IPS-20b (cell line): ENCODE measurements around the gene KDM7A.

Experiments used
- H3K27ac ChIP-seq: one replicate; pipeline ENCODE4 v1.5.1; 2013; ENCODE audit warnings: low read length
- H3K27me3 ChIP-seq: 2 replicates; pipeline ENCODE4 v1.6.1; 2013; ENCODE audit warnings: mild to moderate bottlenecking, low read length, inconsistent platforms; ENCODE audit not compliant: insufficient read depth
- H3K36me3 ChIP-seq: 2 replicates; pipeline ENCODE4 v1.6.1; 2013; ENCODE audit warnings: low read depth, mild to moderate bottlenecking, inconsistent platforms, low read length, moderate library complexity; ENCODE audit not compliant: insufficient read depth
- H3K4me1 ChIP-seq: 2 replicates; pipeline ENCODE4 v1.6.1; 2013; ENCODE audit warnings: mild to moderate bottlenecking, control low read depth, inconsistent platforms, low read length, moderate library complexity; ENCODE audit not compliant: insufficient read depth
- H3K4me3 ChIP-seq: 2 replicates; pipeline ENCODE4 v1.5.1; 2013; ENCODE audit warnings: mild to moderate bottlenecking, low read length, inconsistent platforms
- H3K9ac ChIP-seq: 2 replicates; pipeline ENCODE4 v1.6.1; 2013; ENCODE audit warnings: low read depth, mild to moderate bottlenecking, inconsistent platforms, low read length, moderate library complexity
- H3K9me3 ChIP-seq: 2 replicates; pipeline ENCODE4 v1.6.1; 2013; ENCODE audit warnings: mild to moderate bottlenecking, low read depth, low read length, inconsistent platforms; ENCODE audit not compliant: insufficient read depth

Gene KDM7A

DNA sequence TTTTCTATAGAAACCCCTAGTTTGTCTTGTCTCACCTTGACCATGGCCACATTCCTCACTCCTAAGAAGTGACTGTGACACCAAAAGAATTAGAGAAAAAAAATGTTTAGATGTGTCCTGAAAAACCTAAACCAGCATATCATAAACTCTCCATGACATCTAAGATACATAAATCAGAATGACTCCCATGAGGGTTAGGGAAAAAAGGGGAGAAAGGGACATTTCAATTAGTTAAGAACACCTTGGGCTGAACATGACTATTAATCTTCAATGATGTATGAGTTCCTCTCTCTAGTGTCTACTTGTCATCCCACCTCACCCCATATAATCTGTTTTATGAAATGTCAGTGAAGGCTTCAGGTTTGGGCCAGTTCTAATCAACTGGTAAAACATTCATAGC is 31.1 kb downstream of the KDM7A start:
- Histone ChIP-seq H3K9ac (no peak overlapping the region), H3K9me3 (no peaks in the 10 kb centered on the region), H3K4me1 (no peaks in the 10 kb centered on the region), H3K27me3 (no peaks in the 10 kb centered on the region), H3K36me3 (no peaks in the 10 kb centered on the region), H3K27ac (no peak overlapping the region), H3K4me3 (no peak overlapping the region)

DNA sequence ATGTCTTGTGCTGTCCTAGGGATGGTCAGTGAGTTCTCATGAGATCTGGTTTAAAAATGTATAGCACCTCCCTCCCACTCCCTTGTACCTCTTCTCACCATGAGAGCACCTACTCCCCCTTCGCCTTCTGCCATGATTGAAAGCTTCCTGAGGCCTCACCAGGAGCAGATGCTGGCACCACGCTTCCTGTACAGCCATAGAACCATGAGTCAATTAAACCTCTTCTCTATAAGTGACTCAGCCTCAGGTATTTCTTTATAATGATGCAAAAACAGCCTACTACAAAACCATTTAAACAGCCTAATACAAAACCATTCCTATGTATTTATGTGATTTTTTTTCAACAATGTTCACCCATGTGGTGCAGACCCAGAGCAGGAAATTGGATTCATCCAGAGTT is 32.0 kb downstream of the KDM7A start:
- Histone ChIP-seq H3K4me1 (no peaks in the 10 kb centered on the region), H3K4me3 (no peak overlapping the region), H3K27ac (no peak overlapping the region), H3K27me3 (no peaks in the 10 kb centered on the region), H3K9ac (no peak overlapping the region), H3K36me3 (no peaks in the 10 kb centered on the region), H3K9me3 (no peaks in the 10 kb centered on the region)

DNA sequence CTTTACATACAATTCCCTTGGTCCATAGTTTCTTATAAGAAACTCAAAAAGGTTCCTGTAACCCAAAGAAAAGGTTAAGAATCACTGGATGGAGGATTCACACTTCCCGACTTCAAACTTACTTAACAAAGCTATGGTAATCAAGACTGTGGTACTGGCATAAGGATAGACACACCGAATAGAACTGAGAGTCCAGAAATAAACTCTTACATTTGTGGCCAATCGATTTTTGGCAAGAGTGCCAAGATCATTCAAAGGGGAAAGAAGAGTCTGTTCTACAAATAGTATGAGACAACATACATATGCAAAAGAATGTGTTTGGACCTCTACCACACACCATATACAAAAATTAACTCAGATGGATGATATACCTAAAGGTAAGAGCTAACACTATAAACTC is 32.8 kb downstream of the KDM7A start:
- Histone ChIP-seq H3K9me3 (no peaks in the 10 kb centered on the region), H3K36me3 (no peaks in the 10 kb centered on the region), H3K4me3 (no peak overlapping the region), H3K9ac (no peak overlapping the region), H3K27me3 (no peaks in the 10 kb centered on the region), H3K4me1 (no peaks in the 10 kb centered on the region), H3K27ac (no peak overlapping the region)

DNA sequence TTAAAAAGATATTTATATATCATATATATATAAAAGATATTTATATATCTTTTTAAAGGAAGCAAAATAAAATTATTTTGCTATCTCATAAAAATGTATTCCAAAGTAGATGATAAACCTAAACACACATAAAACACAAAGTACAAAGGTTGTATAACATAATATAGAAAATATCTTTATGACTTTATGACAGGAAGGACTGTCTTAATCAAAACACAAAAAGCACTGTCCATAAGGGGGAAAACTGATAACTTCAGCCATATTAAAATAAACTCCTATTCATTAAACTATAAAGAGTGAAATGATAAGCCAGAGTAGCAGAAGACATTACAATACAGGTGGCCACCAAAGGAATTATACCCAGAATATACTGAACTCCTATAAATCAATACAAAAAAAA is 34.8 kb downstream of the KDM7A start:
- H3K27ac ChIP-seq = no peak overlapping the region
- no peaks in the 10 kb centered on the region for H3K4me1 ChIP-seq
- H3K9me3 ChIP-seq = no peaks in the 10 kb centered on the region
- H3K4me3 ChIP-seq = no peak overlapping the region
- no peak overlapping the region for H3K9ac ChIP-seq
- no peaks in the 10 kb centered on the region for H3K27me3 ChIP-seq
- H3K36me3 ChIP-seq = no peaks in the 10 kb centered on the region

DNA sequence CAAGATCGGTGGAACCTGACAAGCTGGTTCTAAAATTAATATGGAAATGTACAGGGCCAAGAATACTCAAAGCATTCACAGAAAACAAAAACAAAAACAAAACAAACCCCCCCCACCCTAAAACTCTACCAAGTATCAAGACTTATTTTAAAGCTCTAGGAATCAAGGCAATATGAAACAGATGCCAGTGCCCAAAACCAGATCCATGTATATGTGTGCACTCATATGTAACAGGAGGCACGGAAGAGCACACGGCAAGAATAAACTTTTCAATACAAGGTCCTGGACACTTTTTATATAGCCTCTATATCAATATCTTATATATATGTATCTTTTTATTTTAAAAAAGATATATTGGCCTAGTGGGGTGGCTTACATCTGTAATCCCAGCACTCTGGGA is 35.5 kb downstream of the KDM7A start:
- no peak overlapping the region for H3K9ac ChIP-seq
- no peak overlapping the region for H3K27ac ChIP-seq
- no peaks in the 10 kb centered on the region for H3K27me3 ChIP-seq
- no peak overlapping the region for H3K4me3 ChIP-seq
- H3K9me3 ChIP-seq = no peaks in the 10 kb centered on the region
- H3K4me1 ChIP-seq = no peaks in the 10 kb centered on the region
- H3K36me3 ChIP-seq = no peaks in the 10 kb centered on the region

DNA sequence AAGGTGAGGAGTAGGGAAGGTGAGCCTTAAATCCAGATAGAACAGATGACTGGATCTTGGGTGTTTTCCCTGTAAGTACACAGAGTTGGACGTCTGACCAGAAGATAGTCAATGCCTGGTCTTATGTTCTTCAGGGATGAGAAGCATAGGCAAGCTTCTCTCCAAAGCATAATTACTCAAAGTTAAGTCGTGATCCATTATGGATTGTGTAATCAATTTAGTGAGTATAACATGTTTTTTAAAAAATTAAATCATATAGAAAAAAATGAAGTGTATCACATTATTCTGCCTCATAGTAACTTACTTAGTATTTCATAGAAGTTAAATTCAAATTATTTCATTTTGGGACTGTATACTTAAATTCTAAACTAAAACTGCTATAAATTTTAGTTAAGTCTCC is 39.7 kb downstream of the KDM7A start:
- H3K36me3 ChIP-seq = no peaks in the 10 kb centered on the region
- H3K9ac ChIP-seq = no peak overlapping the region
- no peak overlapping the region for H3K27ac ChIP-seq
- no peaks in the 10 kb centered on the region for H3K27me3 ChIP-seq
- no peaks in the 10 kb centered on the region for H3K9me3 ChIP-seq
- H3K4me1 ChIP-seq = peaks cover 11% of the 10 kb centered on the region; the same call in 1 of the 2 replicates
- no peak overlapping the region for H3K4me3 ChIP-seq

DNA sequence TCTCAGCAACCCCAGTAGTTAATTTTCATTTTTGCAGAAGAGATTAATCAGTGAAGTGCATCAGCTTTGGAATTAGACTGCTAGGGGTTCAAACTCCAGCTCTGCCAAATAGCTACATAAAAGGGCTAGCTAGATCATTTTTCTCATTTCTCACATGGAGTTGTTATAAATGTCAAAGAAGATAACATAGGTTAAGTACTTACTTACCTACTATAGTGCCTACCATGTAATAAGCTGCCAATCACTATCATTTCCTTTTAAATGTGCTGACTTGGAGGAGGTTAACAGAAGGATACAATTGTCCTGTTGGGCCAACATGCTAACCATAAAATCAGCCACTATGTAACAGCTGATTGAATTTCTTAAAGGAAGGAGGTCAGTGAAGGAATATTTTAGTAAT is 40.7 kb downstream of the KDM7A start:
- H3K9ac ChIP-seq = no peak overlapping the region
- no peak overlapping the region for H3K4me3 ChIP-seq
- peaks cover 11% of the 10 kb centered on the region; the same call in 1 of the 2 replicates for H3K4me1 ChIP-seq
- H3K27ac ChIP-seq = no peak overlapping the region
- H3K27me3 ChIP-seq = no peaks in the 10 kb centered on the region
- no peaks in the 10 kb centered on the region for H3K9me3 ChIP-seq
- 0 out of 2 replicates have a peak, but pooled peaks cover 4% of the 10 kb centered on the region for H3K36me3 ChIP-seq

DNA sequence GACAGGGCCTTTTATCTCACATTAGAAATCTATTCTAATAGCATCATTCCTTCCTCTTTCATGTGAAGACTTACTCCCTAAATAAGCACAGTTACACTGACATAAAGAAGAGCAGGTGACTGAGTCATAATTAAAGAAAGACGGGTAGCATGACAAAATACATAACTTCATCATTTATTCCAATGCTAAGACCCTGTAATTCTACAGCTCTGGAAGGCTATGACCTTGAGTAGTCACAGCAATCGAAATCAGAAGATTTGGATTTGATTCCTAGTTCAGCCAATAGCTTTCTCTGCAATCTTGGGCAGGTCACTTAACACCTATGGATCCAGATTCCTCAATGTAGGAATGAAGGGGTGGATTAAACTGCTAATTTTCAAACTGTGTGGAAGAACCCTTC is 42.7 kb downstream of the KDM7A start:
- no peak overlapping the region for H3K9ac ChIP-seq

DNA sequence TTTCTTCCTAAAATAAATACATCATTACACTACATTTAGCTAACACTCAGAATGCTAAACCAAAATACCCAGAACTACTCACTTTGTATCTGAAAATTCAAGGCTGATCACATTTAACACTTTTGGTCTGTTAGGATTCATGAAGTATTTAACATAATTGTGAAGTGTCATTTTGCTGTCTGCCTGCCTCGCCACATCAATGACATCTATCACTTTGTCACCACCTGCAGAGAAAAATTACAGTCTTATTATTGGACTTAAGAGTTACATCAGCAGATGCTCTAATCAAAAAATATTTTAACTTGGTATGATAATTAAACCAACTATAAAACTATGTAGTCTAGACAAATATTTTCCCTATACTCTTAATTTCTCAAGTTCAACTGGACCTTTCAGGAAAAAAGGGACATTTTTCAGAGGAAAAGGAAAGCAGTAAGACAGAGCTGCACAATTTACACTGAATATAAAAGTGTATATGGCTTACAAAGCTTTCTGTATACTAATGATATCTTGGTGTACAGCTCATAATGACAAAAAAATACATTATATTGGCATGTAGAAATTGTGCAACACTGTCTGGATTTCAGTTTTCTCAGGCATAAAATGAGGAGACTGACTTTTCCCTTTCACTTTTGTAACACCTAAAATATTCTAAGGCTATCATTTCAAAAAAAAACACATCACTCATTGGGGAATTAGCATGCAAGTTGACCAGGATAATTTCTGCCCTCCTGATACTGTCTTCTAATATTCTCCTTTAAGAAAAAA is 49.2 kb downstream of the KDM7A start:
- Histone ChIP-seq H3K36me3 (peaks cover 24% of the 10 kb centered on the region; the same call in 1 of the 2 replicates), H3K4me1 (peaks cover 1% of the 10 kb centered on the region; the same call in 1 of the 2 replicates), H3K4me3 (no peak overlapping the region), H3K27me3 (no peaks in the 10 kb centered on the region), H3K27ac (no peak overlapping the region), H3K9ac (no peak overlapping the region), H3K9me3 (no peaks in the 10 kb centered on the region)

More for the DNA sequence above, 42.7 kb downstream of the KDM7A start:
- Histone ChIP-seq H3K4me1 (peaks cover 11% of the 10 kb centered on the region; the same call in 1 of the 2 replicates), H3K4me3 (no peak overlapping the region), H3K36me3 (peaks cover 9% of the 10 kb centered on the region; the same call in 1 of the 2 replicates), H3K27ac (no peak overlapping the region), H3K27me3 (no peaks in the 10 kb centered on the region), H3K9me3 (no peaks in the 10 kb centered on the region)

DNA sequence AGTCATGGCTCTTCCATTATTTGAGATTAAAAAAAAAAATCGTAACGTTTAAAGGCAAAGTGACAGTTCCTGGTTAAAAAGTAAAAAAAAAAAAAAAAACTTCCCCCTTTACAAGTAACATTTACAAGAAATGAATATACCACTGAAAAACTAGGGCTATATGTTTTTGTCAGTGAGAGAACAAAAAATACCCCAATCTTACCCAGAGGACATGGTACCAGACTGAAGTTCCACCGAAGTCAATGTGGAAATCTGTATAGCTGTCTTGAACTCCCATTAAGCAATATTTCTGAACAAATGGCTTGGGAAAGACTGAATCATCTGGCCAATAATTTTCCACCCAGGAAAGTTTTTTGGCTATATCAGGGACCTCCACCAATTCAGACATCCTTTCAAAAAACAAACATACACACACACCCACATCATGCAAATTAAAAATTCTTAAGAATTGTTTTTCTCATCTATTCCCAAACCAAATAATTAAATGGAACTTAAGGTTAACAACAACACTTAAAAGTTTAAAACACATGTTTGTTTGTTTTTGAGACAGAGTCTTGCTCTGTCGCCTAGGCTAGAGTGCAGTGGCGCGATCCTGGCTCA is 50.2 kb downstream of the KDM7A start:
- Histone ChIP-seq H3K27ac (no peak overlapping the region), H3K9ac (no peak overlapping the region), H3K36me3 (peaks cover 24% of the 10 kb centered on the region; the same call in 1 of the 2 replicates), H3K4me3 (no peak overlapping the region), H3K4me1 (no peaks in the 10 kb centered on the region), H3K27me3 (no peaks in the 10 kb centered on the region), H3K9me3 (no peaks in the 10 kb centered on the region)

DNA sequence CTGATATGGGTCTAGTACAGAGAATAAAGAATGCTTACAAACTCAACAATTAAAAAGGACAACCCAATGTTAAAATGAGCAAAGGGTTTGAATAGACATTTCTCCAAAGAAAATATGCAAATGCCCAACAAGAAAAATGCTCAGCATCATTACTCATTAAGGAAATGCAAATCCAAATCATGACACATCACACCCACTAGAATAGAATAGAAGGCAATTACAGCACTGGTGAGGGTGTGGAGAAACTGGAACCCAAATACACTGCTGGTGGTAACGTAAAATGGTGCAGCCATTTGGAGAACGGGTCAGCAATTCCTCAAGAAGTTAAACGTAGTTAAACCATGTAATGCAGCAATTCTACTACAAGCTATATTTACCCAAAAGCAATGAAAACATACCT is 53.8 kb downstream of the KDM7A start:
- H3K9me3 ChIP-seq = no peaks in the 10 kb centered on the region
- H3K4me1 ChIP-seq = no peaks in the 10 kb centered on the region
- no peak overlapping the region for H3K9ac ChIP-seq
- no peak overlapping the region for H3K4me3 ChIP-seq
- H3K36me3 ChIP-seq = peaks cover 9% of the 10 kb centered on the region; the same call in 1 of the 2 replicates
- no peak overlapping the region for H3K27ac ChIP-seq
- H3K27me3 ChIP-seq = no peaks in the 10 kb centered on the region

DNA sequence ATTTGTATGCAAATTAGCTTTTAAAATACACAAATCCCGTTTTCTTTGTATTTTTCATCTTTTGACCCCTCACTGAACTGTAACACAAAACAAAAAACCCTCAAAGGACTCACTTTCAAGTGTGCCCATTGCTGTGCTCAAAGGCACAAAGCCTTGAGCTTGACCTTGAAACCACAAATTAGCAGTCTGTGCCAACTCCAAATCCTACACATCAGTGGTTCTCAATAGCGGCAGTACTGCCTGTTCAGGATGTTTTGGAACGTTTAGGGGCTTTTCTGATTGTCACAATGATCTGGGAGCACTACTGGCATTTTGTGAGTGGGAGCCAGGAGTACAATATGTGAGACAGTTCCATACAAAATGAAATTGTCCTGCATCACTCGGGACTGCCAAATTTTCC is 55.5 kb downstream of the KDM7A start:
- Histone ChIP-seq H3K36me3 (peaks cover 7% of the 10 kb centered on the region; the same call in 1 of the 2 replicates), H3K27ac (no peak overlapping the region), H3K27me3 (no peaks in the 10 kb centered on the region), H3K4me3 (no peak overlapping the region), H3K9ac (no peak overlapping the region), H3K4me1 (no peaks in the 10 kb centered on the region), H3K9me3 (no peaks in the 10 kb centered on the region)
